Measurements from ENCODE around the gene CAVIN1. TPM values are rescaled to one million over a fixed set of nuclear protein-coding genes. Genes with fewer than 3 reads are reported as not detected.
A peak's percentile ranks its signal among the peaks of the same experiment; 100 is the strongest.

The CAVIN1 gene
- total and polyA plus RNA-seq, 2 experiments from 2014 or later: 18.1 to 35.7 TPM

DNA sequence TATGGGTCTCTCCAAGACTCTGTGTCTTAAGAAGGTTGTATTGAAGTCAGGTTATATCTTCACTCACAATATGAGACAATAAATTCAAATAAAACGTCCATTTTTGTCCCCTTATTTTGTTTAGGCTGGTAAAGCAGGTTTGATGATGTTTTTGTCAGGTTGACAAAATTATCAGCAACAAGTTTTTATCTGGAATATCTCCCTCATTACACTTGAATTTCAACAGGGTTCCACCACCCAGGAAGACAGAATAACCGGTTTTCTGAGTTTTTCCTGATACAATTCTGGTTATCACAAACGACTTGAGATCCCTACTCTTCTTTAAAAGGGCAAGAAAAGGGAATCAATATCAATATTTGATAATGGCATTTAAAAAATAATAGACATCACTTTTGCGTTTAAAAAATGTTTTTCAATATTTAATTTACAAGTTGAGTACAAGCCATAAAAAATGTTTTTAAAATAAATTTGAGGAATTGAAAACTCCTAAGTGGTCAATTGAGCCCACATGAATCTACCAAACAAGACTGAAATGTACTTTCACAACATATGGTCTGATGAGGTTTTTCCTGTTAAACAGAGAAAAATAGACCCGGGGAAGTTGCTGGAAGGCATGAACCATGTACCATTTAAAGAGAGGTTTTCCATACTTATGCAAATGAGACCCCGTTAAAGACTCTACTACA, 34.2 kb upstream of the CAVIN1 start:
- peaks cover 29% of the 10 kb centered on the region for H3K4me1 ChIP-seq (ENCODE audit: insufficient read depth)
- peaks cover 20% of the 10 kb centered on the region for H4K20me1 ChIP-seq (replicated peaks; ENCODE audit: insufficient read depth)
- H3K36me3 Mint-ChIP-seq (ENCODE audit: low read depth): peaks cover 11% of the 10 kb centered on the region; the same call in 2 of the 3 replicates
- peak overlapping the region; percentile 16; the same call in 1 of the 2 replicates for H3K4me2 ChIP-seq
- H3K27me3 Mint-ChIP-seq (ENCODE audit: insufficient read depth, low read depth, poor library complexity): peaks cover 6% of the 10 kb centered on the region
- peaks cover 9% of the 10 kb centered on the region; the same call in 1 of the 2 replicates for H3K36me3 ChIP-seq (ENCODE audit: insufficient read depth)
- peak overlapping the region; percentile 59 for H3K4me3 Mint-ChIP-seq
- H3K27me3 ChIP-seq (ENCODE audit: insufficient read depth): no peaks in the 10 kb centered on the region
- H3K27ac Mint-ChIP-seq: no peak overlapping the region
- peaks cover 36% of the 10 kb centered on the region for H3K4me1 Mint-ChIP-seq
- no peaks in the 10 kb centered on the region for H3K9me3 Mint-ChIP-seq
- TF ChIP-seq ZNF331 (CRISPR knock-in tag; IDR thresholded peaks at IDR 0.05; ENCODE audit: low read depth): no peak
- no peak for TF ChIP-seq EZH2 (IDR thresholded peaks at IDR 0.05; ENCODE audit: low read depth, unreplicated experiment)
- TF ChIP-seq ZNF114 (CRISPR knock-in tag; IDR thresholded peaks at IDR 0.05): no peak
- TF ChIP-seq POLR2AphosphoS5 (IDR thresholded peaks at IDR 0.05; ENCODE audit: low read depth): no peak
- TF ChIP-seq, protein P1, sequence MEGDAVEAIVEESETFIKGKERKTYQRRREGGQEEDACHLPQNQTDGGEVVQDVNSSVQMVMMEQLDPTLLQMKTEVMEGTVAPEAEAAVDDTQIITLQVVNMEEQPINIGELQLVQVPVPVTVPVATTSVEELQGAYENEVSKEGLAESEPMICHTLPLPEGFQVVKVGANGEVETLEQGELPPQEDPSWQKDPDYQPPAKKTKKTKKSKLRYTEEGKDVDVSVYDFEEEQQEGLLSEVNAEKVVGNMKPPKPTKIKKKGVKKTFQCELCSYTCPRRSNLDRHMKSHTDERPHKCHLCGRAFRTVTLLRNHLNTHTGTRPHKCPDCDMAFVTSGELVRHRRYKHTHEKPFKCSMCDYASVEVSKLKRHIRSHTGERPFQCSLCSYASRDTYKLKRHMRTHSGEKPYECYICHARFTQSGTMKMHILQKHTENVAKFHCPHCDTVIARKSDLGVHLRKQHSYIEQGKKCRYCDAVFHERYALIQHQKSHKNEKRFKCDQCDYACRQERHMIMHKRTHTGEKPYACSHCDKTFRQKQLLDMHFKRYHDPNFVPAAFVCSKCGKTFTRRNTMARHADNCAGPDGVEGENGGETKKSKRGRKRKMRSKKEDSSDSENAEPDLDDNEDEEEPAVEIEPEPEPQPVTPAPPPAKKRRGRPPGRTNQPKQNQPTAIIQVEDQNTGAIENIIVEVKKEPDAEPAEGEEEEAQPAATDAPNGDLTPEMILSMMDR (conservative IDR thresholded peaks at IDR 0.05; ENCODE audit: low read depth in 2 of 2): no peak
- TF ChIP-seq JUNB (IDR thresholded peaks at IDR 0.05; ENCODE audit: unreplicated experiment): no peak
- TF ChIP-seq EZH2phosphoT487 (IDR thresholded peaks at IDR 0.05; ENCODE audit: unreplicated experiment): no peak
- no peak for TF ChIP-seq STAT1 (IDR thresholded peaks at IDR 0.05; ENCODE audit: unreplicated experiment)
- TF ChIP-seq CREB1 (CRISPR knock-in tag; IDR thresholded peaks at IDR 0.05; ENCODE audit: low read depth): no peak
- no peak for TF ChIP-seq NANOG (IDR thresholded peaks at IDR 0.05; ENCODE audit: borderline replicate concordance)
- TF ChIP-seq, protein P2, sequence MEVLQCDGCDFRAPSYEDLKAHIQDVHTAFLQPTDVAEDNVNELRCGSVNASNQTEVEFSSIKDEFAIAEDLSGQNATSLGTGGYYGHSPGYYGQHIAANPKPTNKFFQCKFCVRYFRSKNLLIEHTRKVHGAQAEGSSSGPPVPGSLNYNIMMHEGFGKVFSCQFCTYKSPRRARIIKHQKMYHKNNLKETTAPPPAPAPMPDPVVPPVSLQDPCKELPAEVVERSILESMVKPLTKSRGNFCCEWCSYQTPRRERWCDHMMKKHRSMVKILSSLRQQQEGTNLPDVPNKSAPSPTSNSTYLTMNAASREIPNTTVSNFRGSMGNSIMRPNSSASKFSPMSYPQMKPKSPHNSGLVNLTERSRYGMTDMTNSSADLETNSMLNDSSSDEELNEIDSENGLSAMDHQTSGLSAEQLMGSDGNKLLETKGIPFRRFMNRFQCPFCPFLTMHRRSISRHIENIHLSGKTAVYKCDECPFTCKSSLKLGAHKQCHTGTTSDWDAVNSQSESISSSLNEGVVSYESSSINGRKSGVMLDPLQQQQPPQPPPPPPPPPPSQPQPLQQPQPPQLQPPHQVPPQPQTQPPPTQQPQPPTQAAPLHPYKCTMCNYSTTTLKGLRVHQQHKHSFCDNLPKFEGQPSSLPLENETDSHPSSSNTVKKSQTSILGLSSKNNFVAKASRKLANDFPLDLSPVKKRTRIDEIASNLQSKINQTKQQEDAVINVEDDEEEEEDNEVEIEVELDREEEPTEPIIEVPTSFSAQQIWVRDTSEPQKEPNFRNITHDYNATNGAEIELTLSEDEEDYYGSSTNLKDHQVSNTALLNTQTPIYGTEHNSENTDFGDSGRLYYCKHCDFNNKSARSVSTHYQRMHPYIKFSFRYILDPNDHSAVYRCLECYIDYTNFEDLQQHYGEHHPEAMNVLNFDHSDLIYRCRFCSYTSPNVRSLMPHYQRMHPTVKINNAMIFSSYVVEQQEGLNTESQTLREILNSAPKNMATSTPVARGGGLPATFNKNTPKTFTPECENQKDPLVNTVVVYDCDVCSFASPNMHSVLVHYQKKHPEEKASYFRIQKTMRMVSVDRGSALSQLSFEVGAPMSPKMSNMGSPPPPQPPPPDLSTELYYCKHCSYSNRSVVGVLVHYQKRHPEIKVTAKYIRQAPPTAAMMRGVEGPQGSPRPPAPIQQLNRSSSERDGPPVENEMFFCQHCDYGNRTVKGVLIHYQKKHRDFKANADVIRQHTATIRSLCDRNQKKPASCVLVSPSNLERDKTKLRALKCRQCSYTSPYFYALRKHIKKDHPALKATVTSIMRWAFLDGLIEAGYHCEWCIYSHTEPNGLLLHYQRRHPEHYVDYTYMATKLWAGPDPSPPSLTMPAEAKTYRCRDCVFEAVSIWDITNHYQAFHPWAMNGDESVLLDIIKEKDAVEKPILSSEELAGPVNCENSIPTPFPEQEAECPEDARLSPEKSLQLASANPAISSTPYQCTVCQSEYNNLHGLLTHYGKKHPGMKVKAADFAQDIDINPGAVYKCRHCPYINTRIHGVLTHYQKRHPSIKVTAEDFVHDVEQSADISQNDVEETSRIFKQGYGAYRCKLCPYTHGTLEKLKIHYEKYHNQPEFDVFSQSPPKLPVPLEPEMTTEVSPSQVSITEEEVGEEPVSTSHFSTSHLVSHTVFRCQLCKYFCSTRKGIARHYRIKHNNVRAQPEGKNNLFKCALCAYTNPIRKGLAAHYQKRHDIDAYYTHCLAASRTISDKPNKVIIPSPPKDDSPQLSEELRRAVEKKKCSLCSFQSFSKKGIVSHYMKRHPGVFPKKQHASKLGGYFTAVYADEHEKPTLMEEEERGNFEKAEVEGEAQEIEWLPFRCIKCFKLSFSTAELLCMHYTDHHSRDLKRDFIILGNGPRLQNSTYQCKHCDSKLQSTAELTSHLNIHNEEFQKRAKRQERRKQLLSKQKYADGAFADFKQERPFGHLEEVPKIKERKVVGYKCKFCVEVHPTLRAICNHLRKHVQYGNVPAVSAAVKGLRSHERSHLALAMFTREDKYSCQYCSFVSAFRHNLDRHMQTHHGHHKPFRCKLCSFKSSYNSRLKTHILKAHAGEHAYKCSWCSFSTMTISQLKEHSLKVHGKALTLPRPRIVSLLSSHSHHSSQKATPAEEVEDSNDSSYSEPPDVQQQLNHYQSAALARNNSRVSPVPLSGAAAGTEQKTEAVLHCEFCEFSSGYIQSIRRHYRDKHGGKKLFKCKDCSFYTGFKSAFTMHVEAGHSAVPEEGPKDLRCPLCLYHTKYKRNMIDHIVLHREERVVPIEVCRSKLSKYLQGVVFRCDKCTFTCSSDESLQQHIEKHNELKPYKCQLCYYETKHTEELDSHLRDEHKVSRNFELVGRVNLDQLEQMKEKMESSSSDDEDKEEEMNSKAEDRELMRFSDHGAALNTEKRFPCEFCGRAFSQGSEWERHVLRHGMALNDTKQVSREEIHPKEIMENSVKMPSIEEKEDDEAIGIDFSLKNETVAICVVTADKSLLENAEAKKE (CRISPR knock-in tag; IDR thresholded peaks at IDR 0.05): no peak
- TF ChIP-seq, protein P3, sequence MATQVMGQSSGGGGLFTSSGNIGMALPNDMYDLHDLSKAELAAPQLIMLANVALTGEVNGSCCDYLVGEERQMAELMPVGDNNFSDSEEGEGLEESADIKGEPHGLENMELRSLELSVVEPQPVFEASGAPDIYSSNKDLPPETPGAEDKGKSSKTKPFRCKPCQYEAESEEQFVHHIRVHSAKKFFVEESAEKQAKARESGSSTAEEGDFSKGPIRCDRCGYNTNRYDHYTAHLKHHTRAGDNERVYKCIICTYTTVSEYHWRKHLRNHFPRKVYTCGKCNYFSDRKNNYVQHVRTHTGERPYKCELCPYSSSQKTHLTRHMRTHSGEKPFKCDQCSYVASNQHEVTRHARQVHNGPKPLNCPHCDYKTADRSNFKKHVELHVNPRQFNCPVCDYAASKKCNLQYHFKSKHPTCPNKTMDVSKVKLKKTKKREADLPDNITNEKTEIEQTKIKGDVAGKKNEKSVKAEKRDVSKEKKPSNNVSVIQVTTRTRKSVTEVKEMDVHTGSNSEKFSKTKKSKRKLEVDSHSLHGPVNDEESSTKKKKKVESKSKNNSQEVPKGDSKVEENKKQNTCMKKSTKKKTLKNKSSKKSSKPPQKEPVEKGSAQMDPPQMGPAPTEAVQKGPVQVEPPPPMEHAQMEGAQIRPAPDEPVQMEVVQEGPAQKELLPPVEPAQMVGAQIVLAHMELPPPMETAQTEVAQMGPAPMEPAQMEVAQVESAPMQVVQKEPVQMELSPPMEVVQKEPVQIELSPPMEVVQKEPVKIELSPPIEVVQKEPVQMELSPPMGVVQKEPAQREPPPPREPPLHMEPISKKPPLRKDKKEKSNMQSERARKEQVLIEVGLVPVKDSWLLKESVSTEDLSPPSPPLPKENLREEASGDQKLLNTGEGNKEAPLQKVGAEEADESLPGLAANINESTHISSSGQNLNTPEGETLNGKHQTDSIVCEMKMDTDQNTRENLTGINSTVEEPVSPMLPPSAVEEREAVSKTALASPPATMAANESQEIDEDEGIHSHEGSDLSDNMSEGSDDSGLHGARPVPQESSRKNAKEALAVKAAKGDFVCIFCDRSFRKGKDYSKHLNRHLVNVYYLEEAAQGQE (IDR thresholded peaks at IDR 0.05; ENCODE audit: unreplicated experiment): no peak
- TF ChIP-seq, protein P4, sequence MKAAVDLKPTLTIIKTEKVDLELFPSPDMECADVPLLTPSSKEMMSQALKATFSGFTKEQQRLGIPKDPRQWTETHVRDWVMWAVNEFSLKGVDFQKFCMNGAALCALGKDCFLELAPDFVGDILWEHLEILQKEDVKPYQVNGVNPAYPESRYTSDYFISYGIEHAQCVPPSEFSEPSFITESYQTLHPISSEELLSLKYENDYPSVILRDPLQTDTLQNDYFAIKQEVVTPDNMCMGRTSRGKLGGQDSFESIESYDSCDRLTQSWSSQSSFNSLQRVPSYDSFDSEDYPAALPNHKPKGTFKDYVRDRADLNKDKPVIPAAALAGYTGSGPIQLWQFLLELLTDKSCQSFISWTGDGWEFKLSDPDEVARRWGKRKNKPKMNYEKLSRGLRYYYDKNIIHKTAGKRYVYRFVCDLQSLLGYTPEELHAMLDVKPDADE (IDR thresholded peaks at IDR 0.05): no peak
- H3K27ac ChIP-seq (ENCODE audit: low read depth): no peak overlapping the region
- H2AFZ ChIP-seq: peak overlapping the region; percentile 69; the same call in 1 of the 2 replicates
- H3K9me2 ChIP-seq (ENCODE audit: insufficient read depth): no peaks in the 10 kb centered on the region
- DNase-seq (ENCODE audit: low spot score): no peak
- H3F3A ChIP-seq (replicated peaks; ENCODE audit: low read depth): peaks cover 8% of the 10 kb centered on the region; the same call in 1 of the 2 replicates
- peaks cover 28% of the 10 kb centered on the region for H3K79me2 ChIP-seq (replicated peaks; ENCODE audit: insufficient read depth)
- ATAC-seq: no peak
- no peak overlapping the region for H3K4me3 ChIP-seq

Data from GM23338 (cell line).